Measurements from ENCODE around the gene CNDP1.

CNDP1 gene

GRCh38 chr18:74595431-74595830, 61.1 kb downstream of the CNDP1 start:
- peak overlapping the region; percentile 10; the same call in 1 of the 2 replicates for H3K27ac ChIP-seq (ENCODE audit: low read length)

GRCh38 chr18:74597034-74597661, 62.8 kb downstream of the CNDP1 start:
- peaks cover 57% of the 10 kb centered on the region for H3K79me2 ChIP-seq (ENCODE audit: low read length)
- peaks cover 16% of the 10 kb centered on the region for H3F3A ChIP-seq (ENCODE audit: insufficient read depth, low read length)
- H3K27me3 ChIP-seq (replicated peaks; ENCODE audit: insufficient read depth, low read length), result no peaks in the 10 kb centered on the region
- no peaks in the 10 kb centered on the region for H3K36me3 ChIP-seq (replicated peaks; ENCODE audit: insufficient read depth, low read length)
- no peaks in the 10 kb centered on the region for H3K9me3 ChIP-seq (replicated peaks; ENCODE audit: insufficient read depth, low read length)
- H3K27ac ChIP-seq (ENCODE audit: low read length), result peak overlapping the region; percentile 91
- peak overlapping the region; percentile 93 for H3K9ac ChIP-seq (ENCODE audit: low read length)
- peaks cover 20% of the 10 kb centered on the region for H3K4me1 ChIP-seq (ENCODE audit: low read length)
- peak overlapping the region; percentile 86 for H3K4me3 ChIP-seq (ENCODE audit: low read length)
- TF ChIP-seq EZH2phosphoT487 (IDR thresholded peaks at IDR 0.05; ENCODE audit: low read length) (no peak), CTCF (IDR thresholded peaks at IDR 0.05; ENCODE audit: low read length) (no peak), EZH2 (optimal IDR thresholded peaks at IDR 0.05; ENCODE audit: low read depth, low read length) (no peak)
- H2AFZ ChIP-seq (ENCODE audit: low read length), result peak overlapping the region; percentile 92
- DNase-seq, result peak; percentile 72
- H4K20me1 ChIP-seq (ENCODE audit: insufficient read depth, low read length), result no peaks in the 10 kb centered on the region
- peak overlapping the region; percentile 76 for H3K4me2 ChIP-seq (ENCODE audit: low read depth, low read length)
- no peaks in the 10 kb centered on the region for H3K9me2 ChIP-seq (replicated peaks; ENCODE audit: insufficient read depth, low read length)

More at GRCh38 chr18:74595431-74595830, 61.1 kb downstream of the CNDP1 start:
- Histone ChIP-seq H2AFZ (ENCODE audit: low read length) (no peak overlapping the region), H3K36me3 (replicated peaks; ENCODE audit: insufficient read depth, low read length) (no peaks in the 10 kb centered on the region), H3K4me2 (ENCODE audit: low read depth, low read length) (peak overlapping the region; percentile 76; the same call in 1 of the 2 replicates), H3K4me3 (ENCODE audit: low read length) (no peak overlapping the region), H4K20me1 (ENCODE audit: insufficient read depth, low read length) (no peaks in the 10 kb centered on the region), H3K9me3 (replicated peaks; ENCODE audit: insufficient read depth, low read length) (no peaks in the 10 kb centered on the region), H3K9ac (ENCODE audit: low read length) (no peak overlapping the region), H3K27me3 (replicated peaks; ENCODE audit: insufficient read depth, low read length) (no peaks in the 10 kb centered on the region), H3K9me2 (replicated peaks; ENCODE audit: insufficient read depth, low read length) (no peaks in the 10 kb centered on the region), H3K79me2 (ENCODE audit: low read length) (peaks cover 41% of the 10 kb centered on the region), H3K4me1 (ENCODE audit: low read length) (peaks cover 34% of the 10 kb centered on the region), H3F3A (ENCODE audit: insufficient read depth, low read length) (peaks cover 16% of the 10 kb centered on the region)
- no peak for TF ChIP-seq EZH2phosphoT487 (IDR thresholded peaks at IDR 0.05; ENCODE audit: low read length)
- no peak for TF ChIP-seq CTCF (IDR thresholded peaks at IDR 0.05; ENCODE audit: low read length)
- no peak for TF ChIP-seq EZH2 (optimal IDR thresholded peaks at IDR 0.05; ENCODE audit: low read depth, low read length)
- DNase-seq, result no peak

- H3K4me2 ChIP-seq (ENCODE audit: low read depth, low read length), result peak within 1 kb of the TSS; percentile 80
- peaks cover 63% of the 10 kb centered on the region for H3K79me2 ChIP-seq (ENCODE audit: low read length)
- H4K20me1 ChIP-seq (ENCODE audit: insufficient read depth, low read length), result no peaks in the 10 kb centered on the region
- peak within 1 kb of the TSS; percentile 86 for H3K4me3 ChIP-seq (ENCODE audit: low read length)
- peaks cover 20% of the 10 kb centered on the region for H3K4me1 ChIP-seq (ENCODE audit: low read length)
- no peaks in the 10 kb centered on the region for H3K9me3 ChIP-seq (replicated peaks; ENCODE audit: insufficient read depth, low read length)
- peak within 1 kb of the TSS; percentile 93 for H3K9ac ChIP-seq (ENCODE audit: low read length)
- no peaks in the 10 kb centered on the region for H3K36me3 ChIP-seq (replicated peaks; ENCODE audit: insufficient read depth, low read length)
- peak within 1 kb of the TSS; percentile 92 for H2AFZ ChIP-seq (ENCODE audit: low read length)
- DNase-seq, result peak; percentile 86
- H3F3A ChIP-seq (ENCODE audit: insufficient read depth, low read length), result peaks cover 15% of the 10 kb centered on the region
- H3K27me3 ChIP-seq (replicated peaks; ENCODE audit: insufficient read depth, low read length), result no peaks in the 10 kb centered on the region
- TF ChIP-seq CTCF (IDR thresholded peaks at IDR 0.05; ENCODE audit: low read length) (no peak), EZH2phosphoT487 (IDR thresholded peaks at IDR 0.05; ENCODE audit: low read length) (no peak), EZH2 (optimal IDR thresholded peaks at IDR 0.05; ENCODE audit: low read depth, low read length) (no peak)
- H3K9me2 ChIP-seq (replicated peaks; ENCODE audit: insufficient read depth, low read length), result no peaks in the 10 kb centered on the region
- peak within 1 kb of the TSS; percentile 91 for H3K27ac ChIP-seq (ENCODE audit: low read length)
These were observed 63.5 kb downstream of the CNDP1 start, which contains the start of gene ZNF407 for GRCh38 chr18:74597662-74598349. Gene ZNF407, plus strand, starts transcription at chr18:74597870. Its CDS starts 33,150 bp downstream, at chr18:74631020.
